ENCODE measurements around the gene USP9X. TPM values are rescaled to one million over a fixed set of nuclear protein-coding genes. Genes with fewer than 3 reads are reported as not detected.

USP9X gene
- total and polyA plus RNA-seq, 2 of the 8 experiments (the other 6 are each of a cell fraction or from before 2014, with no cell fraction given): 79.2 to 300 TPM

- Histone ChIP-seq H3K27me3 (replicated peaks in 1 of 4; ENCODE audit: control insufficient read depth in 3 of 4, extremely low read depth in 1 of 4, insufficient read depth in 3 of 4, low read length in 3 of 4) (no peaks in the 10 kb centered on the region), H3K4me2 (ENCODE audit: insufficient read depth in 1 of 2, low read depth in 2 of 2, low read length in 2 of 2) (no peak overlapping the region), H4K20me1 (replicated peaks in 1 of 2; ENCODE audit: control insufficient read depth in 1 of 2, insufficient read depth in 2 of 2, low read length in 2 of 2) (no peaks in the 10 kb centered on the region), H3K18ac (ENCODE audit: extremely low read depth, low read length) (no peak overlapping the region), H3K36me3 (ENCODE audit: control insufficient read depth in 2 of 4, insufficient read depth in 4 of 4, low read length in 3 of 4) (peaks cover 12 to 44% (median 32%) of the 10 kb centered on the region in 4 experiments), H3K23ac (ENCODE audit: insufficient read length) (no peak overlapping the region), H2BK12ac (ENCODE audit: low read depth, low read length) (no peak overlapping the region), H3K27ac (ENCODE audit: low read depth, low read length) (no peak overlapping the region), H3K4me3 (ENCODE audit: extremely low read depth in 1 of 4, insufficient read depth in 2 of 4, low read depth in 3 of 4, low read length in 4 of 4) (no peak overlapping the region), H2BK120ac (replicated peaks; ENCODE audit: low read depth, low read length) (no peak overlapping the region), H2BK15ac (ENCODE audit: low read length) (no peak overlapping the region), H3K9me3 (ENCODE audit: insufficient read depth in 2 of 2, low read depth in 1 of 2, low read length in 1 of 2) (no peaks in the 10 kb centered on the region), H2BK5ac (ENCODE audit: low read depth, low read length) (no peak overlapping the region), H2AFZ (ENCODE audit: low read length) (no peak overlapping the region), H3K79me1 (ENCODE audit: low read depth, low read length) (no peaks in the 10 kb centered on the region), H4K8ac (ENCODE audit: extremely low read depth, insufficient read depth, low read length) (no peak overlapping the region), H3K23me2 (ENCODE audit: low read depth, low read length) (no peaks in the 10 kb centered on the region), H3K4me1 (replicated peaks in 1 of 4; ENCODE audit: control insufficient read depth in 3 of 4, insufficient read depth in 4 of 4, low read length in 3 of 4) (no peaks in the 10 kb centered on the region), H3K79me2 (ENCODE audit: control insufficient read depth in 1 of 2, insufficient read depth in 2 of 2, low read length in 2 of 2) (no peaks in the 10 kb centered on the region), H3K56ac (replicated peaks; ENCODE audit: insufficient read length, low read depth, low read length) (no peak overlapping the region), H2AK5ac (ENCODE audit: low read depth, low read length) (no peak overlapping the region), H3K9ac (replicated peaks in 1 of 4; ENCODE audit: extremely low read depth in 1 of 4, low read depth in 3 of 4, low read length in 3 of 4) (no peak overlapping the region), H4K5ac (ENCODE audit: insufficient read length, low read depth, low read length) (no peak overlapping the region), H4K91ac (replicated peaks; ENCODE audit: insufficient read length, low read length) (no peak overlapping the region), H2BK20ac (ENCODE audit: low read length) (no peak overlapping the region), H3K14ac (ENCODE audit: insufficient read length) (no peak overlapping the region), H3K4ac (replicated peaks; ENCODE audit: insufficient read length, low read depth, low read length) (no peak overlapping the region)
- TF ChIP-seq ZNF274 (IDR thresholded peaks at IDR 0.05; ENCODE audit: borderline replicate concordance, extremely low read depth, low read length) (no peak), SIX5 (IDR thresholded peaks at IDR 0.05; ENCODE audit: low read depth, low read length) (no peak), FOSL1 (IDR thresholded peaks at IDR 0.05; ENCODE audit: insufficient read depth, low read depth, low read length) (no peak), NANOG (IDR thresholded peaks at IDR 0.05; ENCODE audit: insufficient read depth, low read depth, low read length, poor library complexity, severe bottlenecking) (no peak), EP300 (IDR thresholded peaks at IDR 0.05; ENCODE audit: borderline replicate concordance in 1 of 2, low read depth in 2 of 2, low read length in 2 of 2) (no peak), PHF8 (conservative IDR thresholded peaks at IDR 0.05; ENCODE audit: low read depth, low read length) (no peak), TAF1 (IDR thresholded peaks at IDR 0.05; ENCODE audit: low read depth, low read length) (no peak)
- CTCF ChIA-PET (ENCODE audit: partially characterized antibody): no interaction called here
- DNase-seq (ENCODE audit: low read depth in 1 of 2, low spot score in 2 of 2): no peak
- no peak for FAIRE-seq
- POLR2A ChIA-PET (ENCODE audit: partially characterized antibody): no interaction called here
Observed at GRCh38 chrX:41233988-41234387, 148.7 kb downstream of the USP9X start.

Measured in H1 (cell line).